GM21381 (cell line): Measurements from ENCODE around the gene CACFD1.

Experiments
- ATAC-seq: cut with Tn5 transposase; IDR thresholded peaks from one replicate; pipeline ENCODE4 v1.9.1; 2021; ENCODE audit warnings: mild to moderate bottlenecking, moderate library complexity; ENCODE audit not compliant: unreplicated experiment

The CACFD1 gene

DNA sequence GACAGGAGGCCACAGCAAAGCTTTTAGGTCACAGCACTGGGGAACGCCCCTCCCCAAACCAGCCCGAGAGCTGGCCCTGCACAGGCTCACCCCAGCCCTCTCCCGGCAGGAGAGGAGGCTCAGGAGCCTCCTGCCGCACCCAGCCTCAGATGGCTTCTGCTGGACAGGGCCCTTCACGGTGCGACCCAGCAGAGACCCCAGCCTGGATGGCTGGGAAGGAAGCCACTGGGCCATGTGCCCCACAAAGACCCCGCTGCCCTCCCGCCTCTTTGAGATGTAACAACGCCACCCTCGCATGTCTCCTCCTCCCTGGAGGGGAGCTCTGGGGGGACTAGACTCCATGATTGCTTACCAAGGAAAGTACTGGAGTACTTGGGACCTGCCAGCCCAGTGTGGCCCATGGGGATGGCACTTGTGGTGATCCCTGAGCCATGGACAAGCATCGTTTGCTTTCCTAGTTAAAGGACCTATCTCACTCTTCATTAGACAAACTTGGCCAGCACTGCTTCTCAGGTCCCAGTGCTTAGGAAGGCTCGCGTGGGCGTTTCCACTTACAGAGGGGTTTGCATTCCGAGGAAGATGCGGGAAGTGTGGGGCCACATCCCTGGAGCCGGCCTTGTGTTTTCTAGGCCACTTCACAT lies 56.0 kb downstream of the CACFD1 start:
- no peak for ATAC-seq

DNA sequence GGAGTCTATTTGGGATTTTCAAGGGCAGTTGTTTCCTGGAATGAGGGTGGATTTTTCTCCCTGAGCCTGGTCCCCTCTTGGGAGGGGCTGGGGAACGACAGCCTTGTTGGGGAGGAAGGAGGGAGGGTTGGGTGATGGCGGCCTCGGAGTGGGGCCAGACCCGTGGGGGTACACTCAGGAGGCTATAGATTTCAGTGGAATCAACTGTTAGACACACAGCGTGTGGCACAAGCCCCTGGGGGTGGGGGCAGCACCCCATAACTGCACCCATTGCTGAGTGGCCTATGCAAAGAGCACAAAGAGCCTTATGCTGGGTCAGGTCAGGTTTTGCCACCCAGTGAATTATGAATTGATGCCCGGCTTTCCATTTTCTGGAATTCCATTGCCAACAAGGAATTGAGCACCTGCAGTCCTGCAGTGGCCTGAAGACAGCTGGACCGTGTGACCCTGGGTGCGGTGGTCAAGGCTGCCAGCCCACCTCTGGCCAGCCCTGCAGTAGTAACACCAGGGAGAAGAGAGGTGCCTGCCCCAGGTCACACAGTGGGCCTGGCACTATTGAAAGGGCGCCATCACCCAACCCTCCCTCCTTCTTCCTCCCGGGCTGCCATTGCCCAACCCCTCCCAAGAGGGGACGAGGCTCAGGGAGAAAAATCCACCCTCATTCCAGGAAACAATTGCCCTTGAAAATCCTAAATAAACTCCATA lies 56.6 kb downstream of the CACFD1 start:
- no peak for ATAC-seq

DNA sequence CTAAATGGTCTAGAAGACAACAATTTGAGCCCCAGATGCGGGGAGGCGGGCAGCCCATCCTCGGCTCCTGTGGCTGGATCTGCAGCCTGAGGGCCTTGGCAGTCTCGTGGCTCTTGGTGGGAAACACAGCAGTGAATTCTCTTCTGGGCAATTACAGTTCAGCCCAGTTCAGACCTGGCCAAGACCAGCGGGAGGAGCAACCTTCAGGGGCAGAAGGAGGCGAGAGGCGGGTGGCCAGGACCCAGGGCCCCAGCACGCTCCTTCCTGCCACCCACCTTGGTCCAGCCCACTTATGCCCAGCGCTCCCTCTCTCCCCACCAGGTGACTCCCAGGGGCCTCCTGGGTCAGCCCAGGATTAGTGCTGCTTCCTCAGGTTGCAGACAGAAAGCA lies 57.2 kb downstream of the CACFD1 start:
- no peak for ATAC-seq

GRCh38 chr9:133517711-133518110 lies 57.9 kb downstream of the CACFD1 start:
- no peak for ATAC-seq

GRCh38 chr9:133518200-133518599 lies 58.4 kb downstream of the CACFD1 start:
- ATAC-seq: no peak

- no peak for ATAC-seq
Observed at GRCh38 chr9:133518706-133519449, 59.1 kb downstream of the CACFD1 start.

GRCh38 chr9:133519693-133520092 lies 59.9 kb downstream of the CACFD1 start:
- no peak for ATAC-seq

DNA sequence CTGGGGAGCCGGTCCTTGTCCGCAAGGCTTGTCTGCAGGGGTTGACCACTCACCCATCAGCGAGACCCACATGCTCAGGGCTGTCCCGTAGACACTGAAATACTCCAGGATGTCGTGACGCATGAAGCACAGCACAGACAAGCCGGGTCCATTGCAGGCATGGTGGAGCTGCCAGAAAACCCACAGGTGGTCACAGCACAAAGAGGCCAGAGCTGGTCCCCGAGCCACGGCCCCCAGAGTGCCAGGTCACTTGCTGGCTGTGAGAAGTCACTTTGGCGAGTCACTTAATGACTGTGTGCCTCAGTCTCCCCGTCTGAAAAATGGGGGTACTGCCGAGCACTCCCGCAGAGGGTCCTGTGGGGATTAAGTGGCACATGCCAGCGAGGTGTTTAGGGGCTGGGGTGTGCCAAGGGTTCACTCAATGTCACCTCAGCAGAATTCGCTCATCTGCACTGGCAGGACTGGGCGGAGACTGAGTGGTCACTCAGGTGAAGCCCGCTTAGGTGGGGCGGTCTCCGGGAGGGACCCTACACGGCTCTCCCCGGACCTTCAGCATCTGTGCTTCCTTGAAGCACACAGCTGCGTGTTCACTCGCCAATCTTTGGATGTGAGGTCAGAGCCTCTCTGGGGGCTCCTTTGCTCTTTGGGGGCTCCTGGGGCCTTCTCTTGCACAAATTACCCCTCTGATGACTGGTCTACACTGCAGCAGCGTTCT lies 60.5 kb downstream of the CACFD1 start:
- ATAC-seq: no peak
